NOMO-1 (cell line): Measurements from ENCODE around the gene GNG7.

Source experiments
- DNase-seq, 2 experiments: peaks; one replicate each; lab custom pipeline; 2025; ENCODE audit not compliant: unreplicated experiment in 2 of 2; lab: John Stamatoyannopoulos, UW

The GNG7 gene

DNA sequence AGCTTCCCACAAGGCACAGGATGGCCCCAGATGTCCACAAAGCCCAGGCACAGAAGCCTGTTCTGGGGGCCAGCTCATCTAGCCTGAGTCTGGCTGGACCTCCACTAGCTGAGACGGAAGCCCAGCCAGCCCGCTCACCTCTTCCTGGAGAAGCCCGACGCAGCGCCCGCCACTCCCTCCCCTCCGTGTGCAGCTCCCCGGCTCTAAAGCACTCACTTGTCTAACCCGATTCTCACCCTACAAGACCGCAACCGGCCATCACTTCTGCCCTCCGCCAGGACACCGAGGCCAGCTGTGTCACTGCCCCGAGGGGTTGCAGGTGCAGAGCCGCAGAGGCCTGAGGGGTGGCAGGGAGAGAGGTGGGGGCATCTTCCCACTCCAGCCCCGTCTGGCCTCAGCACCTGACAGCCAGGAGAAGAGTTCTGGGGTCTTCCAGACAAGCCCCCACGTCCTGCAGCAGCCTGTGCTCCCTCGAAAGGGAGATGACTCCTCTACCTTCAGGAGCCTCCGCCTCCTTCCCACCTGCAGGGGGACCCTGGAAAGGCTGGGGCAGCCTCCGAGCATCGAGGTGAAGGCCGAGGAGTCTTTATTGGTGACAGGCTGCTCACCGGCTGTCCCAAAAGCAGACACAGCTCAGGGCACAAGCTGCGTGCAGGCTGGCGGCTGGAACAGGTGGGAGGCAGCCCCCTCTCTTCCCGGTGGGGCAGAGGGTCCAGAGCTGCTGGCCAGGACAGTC is 24.6 kb upstream of the GNG7 start:
- DNase-seq, result no peak

DNA sequence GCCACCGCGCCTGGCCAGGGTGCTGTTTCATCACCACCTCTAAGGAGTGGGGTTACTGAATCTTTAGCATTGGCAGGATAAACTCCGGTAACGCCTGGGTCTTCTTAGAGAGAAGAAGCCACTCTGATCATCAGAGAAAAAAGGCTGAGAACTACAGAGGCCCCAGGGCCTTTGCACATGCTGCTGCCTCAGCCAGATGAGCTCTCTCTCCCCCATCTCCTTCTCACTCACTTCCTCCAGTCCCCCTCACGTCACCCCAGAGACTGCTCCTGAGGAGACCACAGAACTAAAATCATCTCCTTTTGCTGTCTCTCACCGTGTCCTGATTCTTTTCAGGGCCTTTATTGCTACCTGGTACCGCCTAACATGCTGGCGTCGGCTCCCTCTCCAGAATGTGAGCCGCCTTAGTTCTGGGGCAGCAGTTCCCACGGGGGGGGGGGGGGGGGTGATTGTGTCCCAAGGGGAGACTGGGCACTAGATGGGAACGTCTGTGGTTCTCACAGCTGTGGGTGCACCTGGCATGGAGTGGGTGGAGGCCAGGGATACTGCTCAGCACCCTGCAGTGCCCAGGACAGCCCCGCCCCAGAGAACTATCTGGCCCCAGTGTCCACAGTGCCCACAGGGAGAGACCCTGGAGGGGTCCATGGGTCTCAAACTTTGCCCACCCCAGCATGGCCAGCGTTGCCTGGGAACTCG is 23.8 kb upstream of the GNG7 start:
- no peak for DNase-seq

DNA sequence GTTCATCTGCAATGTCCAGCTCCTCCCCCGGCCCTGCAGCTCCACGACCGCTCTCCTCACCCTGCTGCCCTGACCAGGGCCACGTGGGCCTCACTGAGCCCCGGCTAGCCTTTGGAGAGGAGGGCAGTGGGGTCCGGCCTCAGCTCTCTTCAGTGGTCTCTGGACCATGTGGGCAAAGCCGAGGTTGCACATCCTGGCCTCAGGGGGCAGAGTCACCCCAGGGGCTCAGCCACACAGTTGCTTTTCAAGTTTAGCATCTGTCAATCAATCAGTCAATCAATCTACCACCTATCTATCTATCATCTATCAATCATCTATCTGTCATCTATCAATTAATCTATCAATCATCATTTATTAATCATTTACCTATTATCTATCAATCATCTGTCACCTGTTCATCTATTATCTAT is 21.7 kb upstream of the GNG7 start:
- DNase-seq, result no peak

GRCh38 chr19:2723747-2724146 is 21.3 kb upstream of the GNG7 start:
- DNase-seq, result no peak

DNA sequence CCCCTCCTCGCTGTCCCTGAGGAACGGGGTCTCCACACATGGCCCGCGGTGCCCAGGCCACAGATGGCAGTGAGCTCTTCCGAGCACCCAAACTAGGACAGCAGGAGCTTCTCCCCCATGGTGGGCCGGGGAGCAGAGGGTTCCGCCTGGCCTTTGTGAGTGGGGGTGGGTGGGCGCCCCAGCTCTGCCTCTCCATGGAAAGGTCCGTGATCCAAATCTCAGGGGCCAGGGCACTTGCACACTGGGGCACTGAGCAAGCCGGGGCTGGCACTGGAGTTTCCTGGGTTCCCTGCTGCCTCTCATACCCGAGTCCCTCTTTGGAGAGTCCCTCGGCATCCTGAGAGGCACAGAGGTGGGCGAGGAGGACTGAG is 20.8 kb upstream of the GNG7 start:
- DNase-seq, result no peak

GRCh38 chr19:2722541-2723344 is 20.2 kb upstream of the GNG7 start:
- peak; percentile 62 to 65 for DNase-seq

DNA sequence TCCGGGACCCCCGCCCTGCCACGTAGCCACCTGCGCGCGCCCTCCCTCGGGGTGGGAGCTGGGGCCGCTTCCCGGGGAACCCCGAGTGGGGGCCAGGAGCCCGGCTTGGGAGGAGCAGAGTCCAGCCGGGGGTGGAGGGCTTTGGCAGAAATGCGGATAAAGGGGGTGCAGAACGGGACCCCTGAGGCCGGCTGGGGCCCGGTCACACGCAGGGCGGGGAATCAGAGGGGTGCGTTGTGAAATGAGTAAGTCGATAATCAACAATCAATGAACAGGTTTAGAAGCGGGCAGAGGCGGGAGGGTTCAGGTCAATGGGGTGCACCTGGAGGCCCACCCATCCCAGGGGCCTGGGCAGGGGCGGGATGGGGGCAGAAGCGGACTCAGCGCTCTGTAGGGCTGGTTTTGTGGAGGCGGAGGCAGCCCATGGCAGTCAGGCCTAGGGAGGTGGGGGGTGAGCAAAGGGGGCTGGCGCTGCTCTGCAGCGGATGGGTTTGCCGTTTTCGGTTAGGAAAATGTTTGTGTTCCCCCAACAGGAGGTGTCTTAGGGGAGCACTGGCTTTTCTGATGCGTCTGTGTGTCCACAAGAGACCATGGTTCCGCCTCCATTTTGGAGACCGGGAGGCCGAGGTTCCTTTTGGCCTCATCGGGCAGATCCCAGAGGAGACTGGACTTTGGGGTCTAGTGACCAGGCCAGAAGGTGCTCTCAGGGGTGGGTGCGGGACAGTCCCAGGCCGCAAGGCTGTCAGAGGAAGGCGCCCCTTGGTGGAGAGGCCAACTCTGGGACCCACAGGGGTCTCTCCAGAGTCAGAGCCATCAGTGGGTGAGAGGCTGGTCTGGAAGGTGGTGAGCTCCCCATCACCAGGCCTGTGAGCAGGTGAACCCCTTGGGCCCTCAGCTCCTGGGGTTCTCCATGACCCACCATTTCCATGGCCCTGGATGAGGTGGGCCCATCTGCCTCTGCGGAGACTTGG is 19.4 kb upstream of the GNG7 start:
- DNase-seq, result no peak

DNA sequence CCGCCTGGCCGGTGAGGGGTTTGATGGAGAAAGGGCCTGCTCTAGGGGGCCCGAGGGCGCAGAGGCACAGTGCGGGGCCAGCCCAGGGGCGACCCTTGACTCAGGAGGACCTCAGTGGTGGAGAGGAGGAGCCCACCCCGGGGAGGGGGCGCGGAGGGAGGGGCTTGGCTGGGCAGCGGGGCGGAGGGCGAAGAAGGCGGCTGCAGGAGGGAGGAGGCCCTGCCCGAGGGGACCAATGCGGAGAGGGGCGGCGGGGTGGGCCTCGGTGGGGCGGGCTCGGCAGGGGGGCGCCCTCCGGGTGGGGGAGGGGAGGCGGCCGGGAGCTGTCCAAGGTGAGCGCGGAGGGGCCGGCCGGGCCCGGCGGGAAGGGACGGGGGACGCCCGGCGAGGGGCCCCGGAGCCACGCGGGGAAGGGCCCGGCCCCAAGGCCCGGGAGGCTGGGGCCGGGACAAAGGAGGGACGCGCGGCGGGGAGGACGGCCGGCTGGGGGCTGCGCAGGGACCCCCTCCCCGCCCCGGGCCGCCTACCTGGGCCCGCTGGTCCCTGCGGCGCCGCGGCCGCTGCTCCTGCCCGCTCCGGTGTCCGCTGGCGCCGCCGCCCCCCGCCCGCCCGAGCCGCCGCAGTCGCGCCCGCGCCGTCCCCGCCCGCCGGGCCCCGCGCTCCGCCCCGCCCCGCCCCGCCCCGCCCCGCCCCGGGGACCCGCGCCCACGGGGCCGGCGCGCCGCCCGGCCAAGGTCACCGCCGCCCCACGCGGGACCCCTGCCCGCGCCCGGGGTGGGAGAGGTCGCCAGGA is 18.5 kb upstream of the GNG7 start, which contains the start of gene DIRAS1:
TSS of gene DIRAS1 (minus strand) at position 596 of the 793 bp plus-strand sequence. CDS start 3,566 bp downstream, outside the sequence.
- DNase-seq, result no peak

DNA sequence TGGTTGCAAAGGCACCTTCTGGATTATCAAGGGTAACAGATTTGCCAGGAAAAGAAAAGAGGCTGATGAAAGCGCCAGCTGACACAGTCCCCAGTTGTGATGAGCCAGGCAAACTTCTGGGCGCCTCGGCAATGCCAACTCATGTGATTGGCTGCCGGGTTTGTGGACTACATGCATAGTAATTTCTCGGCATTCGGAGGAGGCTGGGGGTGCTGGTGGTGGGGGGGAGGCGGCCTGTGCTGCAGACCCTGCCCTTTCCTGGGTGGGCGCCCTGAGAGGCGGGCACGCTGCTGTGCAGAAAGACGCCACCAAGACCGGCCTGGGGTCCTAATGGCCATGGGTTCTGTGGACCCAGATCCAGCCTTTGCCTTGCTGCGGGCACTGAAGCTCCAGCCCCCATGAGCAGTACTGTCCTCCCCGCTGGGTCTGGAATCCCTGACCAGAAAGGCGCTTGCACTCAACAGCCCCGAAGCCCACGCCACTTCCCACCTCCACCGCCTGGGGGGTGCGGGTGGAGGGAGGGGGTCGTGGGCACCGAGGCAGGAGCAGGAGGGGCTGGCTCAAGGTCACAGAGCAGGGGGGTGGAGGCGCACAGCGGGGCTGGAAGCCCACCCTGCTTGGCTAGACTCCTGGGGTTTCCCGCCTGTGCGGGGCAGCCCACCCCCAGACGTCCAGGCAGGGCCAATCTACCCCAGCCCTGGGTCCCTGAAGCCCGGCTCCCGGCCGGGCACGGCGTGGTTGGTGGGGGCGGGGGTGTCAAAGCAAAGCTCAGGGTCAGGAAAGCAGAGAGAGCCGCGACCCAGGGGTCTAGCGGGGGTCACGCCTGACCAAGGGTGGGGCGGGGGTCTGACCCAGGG is 17.7 kb upstream of the GNG7 start:
- DNase-seq, result no peak

GRCh38 chr19:2719232-2719735 is 16.8 kb upstream of the GNG7 start:
- no peak for DNase-seq

GRCh38 chr19:2717638-2718541 is 15.4 kb upstream of the GNG7 start:
- DNase-seq, result no peak

DNA sequence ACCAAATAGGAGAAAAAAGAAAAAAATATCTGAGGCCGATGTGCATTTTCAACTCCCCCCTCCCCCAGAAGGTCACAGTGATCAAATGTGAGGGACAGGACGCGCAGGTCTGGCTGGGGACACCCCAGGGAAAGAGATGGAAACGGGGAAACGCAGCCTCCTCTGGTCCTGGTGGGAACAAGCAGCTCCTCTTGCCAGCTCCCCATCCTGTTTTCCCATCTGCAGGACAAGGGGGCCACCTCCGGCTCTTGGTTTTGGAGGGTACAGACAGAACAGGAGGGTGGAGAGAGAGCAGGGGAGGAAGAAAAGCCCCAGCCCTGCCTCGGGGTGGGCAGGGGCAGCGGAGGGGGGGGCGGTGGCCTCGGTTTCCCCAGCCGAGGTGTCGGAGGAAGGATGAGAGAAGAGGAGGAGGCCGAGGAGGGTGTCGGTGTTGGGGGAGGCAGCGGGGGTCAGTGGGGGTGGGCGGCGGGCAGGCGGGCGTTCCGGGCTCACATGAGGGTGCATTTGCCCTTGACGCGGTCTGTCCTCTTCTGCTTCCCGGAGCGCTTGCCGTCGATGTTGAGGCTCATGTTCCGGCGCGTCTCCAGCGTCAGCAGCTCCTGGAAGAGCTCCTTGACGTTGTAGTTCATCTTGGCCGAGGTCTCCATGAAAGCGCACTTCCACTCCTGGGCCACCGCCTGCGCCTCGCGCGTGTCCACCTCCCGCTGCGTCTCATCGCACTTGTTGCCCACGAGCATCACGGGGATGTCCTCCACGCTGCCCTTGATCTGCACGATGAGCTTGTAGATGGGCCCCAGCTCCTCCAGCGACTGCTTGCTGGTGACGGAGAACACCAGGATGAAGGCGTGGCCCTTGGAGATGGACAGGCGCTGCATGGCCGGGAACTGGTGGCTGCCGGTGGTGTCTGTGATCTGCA is 14.5 kb upstream of the GNG7 start:
- DNase-seq, result no peak

GRCh38 chr19:2716275-2716650 is 13.8 kb upstream of the GNG7 start:
- DNase-seq, result no peak

DNA sequence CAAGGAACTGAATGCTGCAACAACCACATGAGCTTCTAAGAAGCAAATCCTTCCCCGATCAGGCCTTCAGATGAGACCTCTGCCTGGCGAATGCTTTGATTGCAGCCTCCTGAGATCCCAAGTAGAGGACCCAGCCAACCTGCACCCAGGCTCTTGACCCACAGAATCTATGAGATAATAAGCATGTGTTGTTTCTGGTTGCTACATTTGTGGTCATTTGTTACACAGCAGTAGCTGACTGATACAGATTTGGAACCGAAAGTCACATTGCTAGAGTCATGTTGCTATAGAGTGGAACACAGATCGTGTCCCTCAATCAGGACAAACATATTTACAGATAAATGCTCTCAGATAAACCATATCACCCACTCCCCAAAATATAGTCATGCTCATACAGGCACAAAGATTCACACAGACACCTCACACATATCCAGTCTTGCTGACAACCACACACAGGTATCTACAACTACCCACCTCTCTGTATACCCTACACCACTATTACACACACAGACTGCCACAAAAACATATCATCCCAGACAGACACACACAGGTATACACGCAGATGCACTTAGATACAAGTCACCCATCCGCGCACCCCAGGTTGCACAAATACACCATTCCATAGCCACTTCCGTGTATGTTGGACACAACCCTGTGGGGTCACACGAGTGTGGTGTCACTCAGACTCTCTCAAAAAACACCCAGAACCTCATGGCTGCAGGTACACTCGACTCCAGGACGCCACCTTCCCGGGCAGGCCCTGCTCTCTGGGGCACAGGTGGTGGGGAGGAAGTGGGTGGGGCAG is 13.2 kb upstream of the GNG7 start:
- no peak for DNase-seq

GRCh38 chr19:2714531-2715269 is 12.2 kb upstream of the GNG7 start:
- no peak for DNase-seq
